DOHH2 (cell line): ENCODE results near the gene YDJC.

Source experiments
- H3F3A ChIP-seq: fragments of 200-600 bp; sonication (generic), shearing (Covaris generic); 2 replicates; pipeline ENCODE4 v1.6.0; 2016; ENCODE audit warnings: antibody characterized with exemption, mild to moderate bottlenecking; ENCODE audit not compliant: control insufficient read depth, insufficient read depth
- H3K27ac ChIP-seq: fragments of 200-600 bp; sonication (generic); 2 replicates; pipeline ENCODE4 v1.5.1; 2014; ENCODE audit warnings: low read depth, mild to moderate bottlenecking, low read length, moderate library complexity
- H3K27me3 ChIP-seq: fragments of 200-600 bp; sonication (generic); 2 replicates; pipeline ENCODE4 v1.6.1; 2014; ENCODE audit warnings: mild to moderate bottlenecking, low read length, mixed read lengths; ENCODE audit not compliant: control insufficient read depth
- H3K36me3 ChIP-seq: fragments of 200-600 bp; sonication (generic); 2 replicates; pipeline ENCODE4 v1.6.1; 2014; ENCODE audit warnings: mild to moderate bottlenecking, low read length, moderate library complexity, mixed read lengths; ENCODE audit not compliant: control insufficient read depth
- H3K4me1 ChIP-seq: fragments of 200-600 bp; sonication (generic); 2 replicates; pipeline ENCODE4 v1.6.1; 2014; ENCODE audit warnings: mild to moderate bottlenecking, low read length, mixed read lengths; ENCODE audit not compliant: control insufficient read depth
- H3K4me2 ChIP-seq: fragments of 200-600 bp; sonication (generic); 2 replicates; pipeline ENCODE4 v1.6.0; 2014; ENCODE audit warnings: mild to moderate bottlenecking, low read length, moderate library complexity
- H3K4me3 ChIP-seq: fragments of 200-600 bp; sonication (generic); 2 replicates; pipeline ENCODE4 v1.5.1; 2014; ENCODE audit warnings: mild to moderate bottlenecking, low read length, mixed read lengths
- H3K79me2 ChIP-seq: fragments of 200-600 bp; sonication (generic); 2 replicates; pipeline ENCODE4 v1.6.1; 2014; ENCODE audit warnings: mild to moderate bottlenecking, low read length, mixed read lengths; ENCODE audit not compliant: control insufficient read depth
- H3K9me2 ChIP-seq: fragments of 200-600 bp; sonication (generic); replicated peaks from 2 replicates; pipeline ENCODE4 v1.6.1; 2014; ENCODE audit warnings: mild to moderate bottlenecking, low read length, mixed read lengths; ENCODE audit not compliant: control insufficient read depth
- H3K9me3 ChIP-seq: fragments of 200-600 bp; sonication (generic); 2 replicates; pipeline ENCODE4 v1.6.1; 2014; ENCODE audit warnings: antibody characterized with exemption, low read length, mixed read lengths; ENCODE audit not compliant: control insufficient read depth, insufficient read depth
- H4K20me1 ChIP-seq: fragments of 200-600 bp; sonication (generic); 2 replicates; pipeline ENCODE4 v1.6.0; 2014; ENCODE audit warnings: low read depth, mild to moderate bottlenecking, antibody characterized with exemption, low read length, moderate library complexity; ENCODE audit not compliant: control insufficient read depth, insufficient read depth
- EZH2phosphoT487 ChIP-seq: fragments of 200-600 bp; sonication (generic); IDR thresholded peaks from 2 replicates; pipeline ENCODE4 v1.6.1; 2017; ENCODE audit warnings: borderline replicate concordance, mild to moderate bottlenecking, antibody characterized with exemption, low read length, moderate library complexity, mixed read lengths
- TF ChIP-seq, protein P1 (sequence below): fragments of 200-600 bp; sonication (generic); IDR thresholded peaks from one replicate; pipeline ENCODE4 v1.5.1; 2014; ENCODE audit warnings: antibody characterized with exemption, mild to moderate bottlenecking, low read depth, low read length; ENCODE audit not compliant: poor library complexity, severe bottlenecking

Gene YDJC

GRCh38 chr22:21594865-21595452 lies 34.9 kb downstream of the YDJC start:
- Histone ChIP-seq H3K27me3 (no peaks in the 10 kb centered on the region), H3K79me2 (peaks cover 100% of the 10 kb centered on the region), H3K4me2 (no peak overlapping the region), H3K36me3 (peaks cover 82% of the 10 kb centered on the region), H3K27ac (no peak overlapping the region), H4K20me1 (peaks cover 31% of the 10 kb centered on the region; the same call in 1 of the 2 replicates), H3K9me3 (no peaks in the 10 kb centered on the region), H3K4me3 (no peak overlapping the region), H3K4me1 (peaks cover 17% of the 10 kb centered on the region), H3K9me2 (no peaks in the 10 kb centered on the region), H3F3A (0 out of 2 replicates have a peak, but pooled peaks cover 2% of the 10 kb centered on the region)
- TF ChIP-seq EZH2phosphoT487 = no peak
- TF ChIP-seq, protein P1, sequence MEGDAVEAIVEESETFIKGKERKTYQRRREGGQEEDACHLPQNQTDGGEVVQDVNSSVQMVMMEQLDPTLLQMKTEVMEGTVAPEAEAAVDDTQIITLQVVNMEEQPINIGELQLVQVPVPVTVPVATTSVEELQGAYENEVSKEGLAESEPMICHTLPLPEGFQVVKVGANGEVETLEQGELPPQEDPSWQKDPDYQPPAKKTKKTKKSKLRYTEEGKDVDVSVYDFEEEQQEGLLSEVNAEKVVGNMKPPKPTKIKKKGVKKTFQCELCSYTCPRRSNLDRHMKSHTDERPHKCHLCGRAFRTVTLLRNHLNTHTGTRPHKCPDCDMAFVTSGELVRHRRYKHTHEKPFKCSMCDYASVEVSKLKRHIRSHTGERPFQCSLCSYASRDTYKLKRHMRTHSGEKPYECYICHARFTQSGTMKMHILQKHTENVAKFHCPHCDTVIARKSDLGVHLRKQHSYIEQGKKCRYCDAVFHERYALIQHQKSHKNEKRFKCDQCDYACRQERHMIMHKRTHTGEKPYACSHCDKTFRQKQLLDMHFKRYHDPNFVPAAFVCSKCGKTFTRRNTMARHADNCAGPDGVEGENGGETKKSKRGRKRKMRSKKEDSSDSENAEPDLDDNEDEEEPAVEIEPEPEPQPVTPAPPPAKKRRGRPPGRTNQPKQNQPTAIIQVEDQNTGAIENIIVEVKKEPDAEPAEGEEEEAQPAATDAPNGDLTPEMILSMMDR = no peak

DNA sequence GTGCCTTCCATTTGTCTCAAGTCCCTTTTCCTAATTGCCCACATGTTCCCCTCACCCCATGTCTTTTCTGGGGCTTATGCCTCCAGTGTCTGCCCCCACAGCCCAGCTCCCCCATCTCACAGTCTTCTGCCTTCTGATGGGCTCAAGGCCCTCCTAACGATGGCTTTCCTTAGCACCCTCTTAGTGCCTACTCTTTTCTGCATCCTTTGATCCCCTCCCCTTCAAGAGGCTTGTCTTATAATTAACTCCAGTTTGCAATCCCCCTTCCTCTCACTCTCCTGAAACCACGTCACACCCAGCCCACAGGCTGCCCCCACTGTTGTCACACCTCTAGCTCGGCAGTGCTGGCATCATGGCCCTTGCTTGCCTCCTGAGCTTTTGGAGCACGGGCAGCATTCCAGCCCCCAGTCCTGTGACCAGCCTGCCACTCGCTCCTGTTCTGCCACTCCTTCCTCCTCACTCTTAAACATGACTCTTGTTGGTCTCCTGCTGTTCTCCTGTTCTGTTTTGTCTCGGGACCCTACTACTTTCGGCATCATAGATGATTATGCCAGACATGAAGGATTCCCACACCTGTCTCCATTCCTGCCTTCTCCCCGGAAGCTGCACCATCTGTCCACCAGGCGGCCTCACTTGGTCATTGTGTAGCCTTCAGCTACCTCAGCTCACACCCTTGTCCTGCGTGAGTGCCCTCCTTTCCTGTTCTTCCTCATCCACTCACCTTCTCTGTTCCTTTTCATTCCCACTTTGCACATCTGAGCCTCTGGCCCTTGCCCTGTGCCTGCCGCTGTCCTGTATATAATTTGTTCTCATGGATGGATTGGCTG lies 36.2 kb downstream of the YDJC start:
- Histone ChIP-seq H3K9me2 (no peaks in the 10 kb centered on the region), H3K27me3 (no peaks in the 10 kb centered on the region), H3F3A (0 out of 2 replicates have a peak, but pooled peaks cover 2% of the 10 kb centered on the region), H3K4me2 (no peak overlapping the region), H3K79me2 (peaks cover 100% of the 10 kb centered on the region), H3K36me3 (peaks cover 80% of the 10 kb centered on the region), H4K20me1 (peaks cover 33% of the 10 kb centered on the region; the same call in 1 of the 2 replicates), H3K9me3 (no peaks in the 10 kb centered on the region), H3K4me3 (no peak overlapping the region), H3K4me1 (peaks cover 25% of the 10 kb centered on the region), H3K27ac (no peak overlapping the region)
- TF ChIP-seq, protein P1 = peak; percentile 24
- TF ChIP-seq EZH2phosphoT487 = no peak

GRCh38 chr22:21592422-21592821 lies 37.4 kb downstream of the YDJC start:
- Histone ChIP-seq H3F3A (peaks cover 9% of the 10 kb centered on the region), H4K20me1 (peaks cover 41% of the 10 kb centered on the region), H3K27me3 (no peaks in the 10 kb centered on the region), H3K9me2 (no peaks in the 10 kb centered on the region), H3K4me3 (no peak overlapping the region), H3K27ac (no peak overlapping the region), H3K4me2 (no peak overlapping the region), H3K4me1 (peaks cover 35% of the 10 kb centered on the region), H3K79me2 (peaks cover 99% of the 10 kb centered on the region), H3K36me3 (peaks cover 80% of the 10 kb centered on the region), H3K9me3 (no peaks in the 10 kb centered on the region)
- TF ChIP-seq, protein P1 = no peak
- TF ChIP-seq EZH2phosphoT487 = no peak
